ENCODE measurements around the gene TOB1. TPM values are rescaled to one million over a fixed set of nuclear protein-coding genes. Genes with fewer than 3 reads are reported as not detected.

TOB1 gene
- total RNA-seq, 1 donor from 2014 or later = 26.2 TPM

DNA sequence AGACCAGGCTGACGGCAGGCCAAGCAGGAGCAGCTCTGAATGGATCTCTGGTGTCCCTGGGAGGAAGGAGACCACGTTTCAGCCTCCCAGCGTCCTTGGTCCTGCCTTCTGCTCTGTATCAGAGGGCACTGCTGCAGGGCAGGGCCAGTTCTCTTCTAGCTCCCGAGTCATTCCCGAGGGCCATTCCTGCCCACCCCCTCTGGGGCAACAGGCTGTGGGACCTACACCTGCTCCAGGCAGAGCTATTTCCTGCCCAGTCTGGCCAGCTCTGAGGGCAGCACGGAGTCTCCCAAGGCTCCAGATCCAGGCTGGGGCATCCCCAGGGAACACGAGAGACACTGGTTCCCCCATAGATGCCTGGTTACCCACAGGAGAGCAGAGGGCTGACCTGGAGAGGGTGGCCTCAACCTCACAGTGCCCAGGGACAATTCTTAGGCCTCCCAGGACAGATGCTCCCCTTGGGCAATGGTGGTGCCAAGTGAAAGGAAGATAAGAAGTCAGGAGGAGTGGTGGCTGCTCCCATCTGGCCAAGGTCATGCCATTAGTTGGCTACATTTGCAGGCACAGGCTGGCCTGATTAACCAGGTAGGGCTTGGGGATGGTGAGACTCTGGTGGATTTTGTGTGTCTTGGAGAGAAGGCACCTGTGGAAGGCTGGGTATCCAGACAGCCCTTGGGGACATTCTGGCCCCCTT lies 28.7 kb downstream of the TOB1 start:
- DNase-seq (ENCODE audit: low read depth, low spot score) = no peak
- no peak overlapping the region for H3K4me3 Mint-ChIP-seq
- H3K36me3 Mint-ChIP-seq (ENCODE audit: low read depth) = no peaks in the 10 kb centered on the region
- no peaks in the 10 kb centered on the region for H3K27me3 Mint-ChIP-seq (ENCODE audit: low read depth)
- peaks cover 32% of the 10 kb centered on the region for H3K4me1 Mint-ChIP-seq
- no peaks in the 10 kb centered on the region for H3K9me3 Mint-ChIP-seq
- no peak overlapping the region for H3K27ac Mint-ChIP-seq (ENCODE audit: unreplicated experiment)
- TF ChIP-seq, protein P1, sequence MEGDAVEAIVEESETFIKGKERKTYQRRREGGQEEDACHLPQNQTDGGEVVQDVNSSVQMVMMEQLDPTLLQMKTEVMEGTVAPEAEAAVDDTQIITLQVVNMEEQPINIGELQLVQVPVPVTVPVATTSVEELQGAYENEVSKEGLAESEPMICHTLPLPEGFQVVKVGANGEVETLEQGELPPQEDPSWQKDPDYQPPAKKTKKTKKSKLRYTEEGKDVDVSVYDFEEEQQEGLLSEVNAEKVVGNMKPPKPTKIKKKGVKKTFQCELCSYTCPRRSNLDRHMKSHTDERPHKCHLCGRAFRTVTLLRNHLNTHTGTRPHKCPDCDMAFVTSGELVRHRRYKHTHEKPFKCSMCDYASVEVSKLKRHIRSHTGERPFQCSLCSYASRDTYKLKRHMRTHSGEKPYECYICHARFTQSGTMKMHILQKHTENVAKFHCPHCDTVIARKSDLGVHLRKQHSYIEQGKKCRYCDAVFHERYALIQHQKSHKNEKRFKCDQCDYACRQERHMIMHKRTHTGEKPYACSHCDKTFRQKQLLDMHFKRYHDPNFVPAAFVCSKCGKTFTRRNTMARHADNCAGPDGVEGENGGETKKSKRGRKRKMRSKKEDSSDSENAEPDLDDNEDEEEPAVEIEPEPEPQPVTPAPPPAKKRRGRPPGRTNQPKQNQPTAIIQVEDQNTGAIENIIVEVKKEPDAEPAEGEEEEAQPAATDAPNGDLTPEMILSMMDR (conservative IDR thresholded peaks at IDR 0.05) = no peak

DNA sequence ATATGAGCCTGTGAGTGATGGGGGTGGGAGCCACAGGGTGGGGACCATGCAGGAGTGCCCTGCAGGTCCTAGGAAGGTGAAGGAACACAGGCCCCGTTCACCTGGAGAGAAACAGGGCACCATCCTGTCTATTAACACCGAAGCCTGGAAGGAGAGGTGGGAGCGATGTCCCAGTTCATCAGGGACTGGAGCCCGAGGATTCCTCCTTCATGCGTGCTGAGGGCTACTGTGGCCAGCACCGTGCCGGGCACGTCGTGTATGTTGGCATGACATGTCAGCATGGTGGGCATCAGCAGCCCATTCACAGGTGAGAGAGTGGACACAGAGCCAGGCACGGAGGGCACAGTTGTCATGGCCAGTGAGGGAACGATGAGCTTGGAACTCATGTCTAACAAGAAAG lies 29.3 kb downstream of the TOB1 start:
- no peaks in the 10 kb centered on the region for H3K27me3 Mint-ChIP-seq (ENCODE audit: low read depth)
- no peaks in the 10 kb centered on the region for H3K36me3 Mint-ChIP-seq (ENCODE audit: low read depth)
- TF ChIP-seq, protein P1 (conservative IDR thresholded peaks at IDR 0.05) = no peak
- H3K4me3 Mint-ChIP-seq = no peak overlapping the region
- H3K9me3 Mint-ChIP-seq = no peaks in the 10 kb centered on the region
- no peak for DNase-seq (ENCODE audit: low read depth, low spot score)
- peaks cover 29% of the 10 kb centered on the region for H3K4me1 Mint-ChIP-seq
- no peak overlapping the region for H3K27ac Mint-ChIP-seq (ENCODE audit: unreplicated experiment)

DNA sequence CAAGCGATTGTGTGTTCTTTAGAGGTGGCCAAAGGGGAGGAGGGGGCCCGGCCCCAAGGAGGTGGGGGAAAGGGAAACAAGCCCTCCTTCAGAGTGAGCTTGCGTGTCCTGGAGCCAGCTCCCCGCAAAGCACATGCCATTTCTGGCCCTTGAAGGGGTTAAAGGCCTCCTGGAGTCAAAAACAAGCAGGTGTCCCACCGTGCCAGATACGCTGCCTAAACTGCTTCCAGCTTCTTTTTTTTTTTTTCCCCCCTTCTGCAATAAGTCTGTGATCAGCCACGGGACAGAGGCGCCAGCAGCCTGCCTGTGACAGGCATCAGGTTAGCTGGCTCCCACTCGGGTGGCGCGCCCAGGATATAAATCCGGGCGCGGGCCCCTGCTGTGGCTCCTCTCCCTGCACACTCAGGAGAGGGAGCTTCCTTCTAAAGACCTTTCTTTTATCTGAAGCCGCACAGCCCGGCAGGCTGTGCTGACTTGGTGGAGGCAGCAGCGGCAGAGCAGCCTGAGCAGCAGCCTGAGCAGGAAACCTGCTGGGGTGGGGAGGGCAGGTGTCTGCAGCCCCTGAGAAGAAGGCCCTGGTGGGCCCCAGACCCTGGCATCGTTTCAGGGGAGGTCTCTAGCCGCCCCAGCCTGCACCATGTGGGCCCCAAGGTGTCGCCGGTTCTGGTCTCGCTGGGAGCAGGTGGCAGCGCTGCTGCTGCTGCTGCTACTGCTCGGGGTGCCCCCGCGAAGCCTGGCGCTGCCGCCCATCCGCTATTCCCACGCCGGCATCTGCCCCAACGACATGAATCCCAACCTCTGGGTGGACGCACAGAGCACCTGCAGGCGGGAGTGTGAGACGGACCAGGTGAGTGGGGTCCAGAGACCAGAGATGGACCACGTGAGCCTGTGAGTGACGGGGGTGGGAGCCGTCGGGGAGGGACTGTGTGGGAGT lies 30.6 kb downstream of the TOB1 start, which contains the start of gene WFIKKN2:
TSS of gene WFIKKN2 (plus strand) at position 286 of the 934 bp plus-strand sequence. CDS start at position 638, 352 bp downstream.
- Mint-ChIP-seq H3K4me1 (peaks cover 37% of the 10 kb centered on the region), H3K9me3 (no peaks in the 10 kb centered on the region), H3K4me3 (no peak within 1 kb of the TSS), H3K27ac (ENCODE audit: unreplicated experiment) (peak within 1 kb of the TSS; percentile 27), H3K27me3 (ENCODE audit: low read depth) (no peaks in the 10 kb centered on the region), H3K36me3 (ENCODE audit: low read depth) (no peaks in the 10 kb centered on the region)
- DNase-seq (ENCODE audit: low read depth, low spot score) = no peak
- TF ChIP-seq, protein P1 (conservative IDR thresholded peaks at IDR 0.05) = no peak

DNA sequence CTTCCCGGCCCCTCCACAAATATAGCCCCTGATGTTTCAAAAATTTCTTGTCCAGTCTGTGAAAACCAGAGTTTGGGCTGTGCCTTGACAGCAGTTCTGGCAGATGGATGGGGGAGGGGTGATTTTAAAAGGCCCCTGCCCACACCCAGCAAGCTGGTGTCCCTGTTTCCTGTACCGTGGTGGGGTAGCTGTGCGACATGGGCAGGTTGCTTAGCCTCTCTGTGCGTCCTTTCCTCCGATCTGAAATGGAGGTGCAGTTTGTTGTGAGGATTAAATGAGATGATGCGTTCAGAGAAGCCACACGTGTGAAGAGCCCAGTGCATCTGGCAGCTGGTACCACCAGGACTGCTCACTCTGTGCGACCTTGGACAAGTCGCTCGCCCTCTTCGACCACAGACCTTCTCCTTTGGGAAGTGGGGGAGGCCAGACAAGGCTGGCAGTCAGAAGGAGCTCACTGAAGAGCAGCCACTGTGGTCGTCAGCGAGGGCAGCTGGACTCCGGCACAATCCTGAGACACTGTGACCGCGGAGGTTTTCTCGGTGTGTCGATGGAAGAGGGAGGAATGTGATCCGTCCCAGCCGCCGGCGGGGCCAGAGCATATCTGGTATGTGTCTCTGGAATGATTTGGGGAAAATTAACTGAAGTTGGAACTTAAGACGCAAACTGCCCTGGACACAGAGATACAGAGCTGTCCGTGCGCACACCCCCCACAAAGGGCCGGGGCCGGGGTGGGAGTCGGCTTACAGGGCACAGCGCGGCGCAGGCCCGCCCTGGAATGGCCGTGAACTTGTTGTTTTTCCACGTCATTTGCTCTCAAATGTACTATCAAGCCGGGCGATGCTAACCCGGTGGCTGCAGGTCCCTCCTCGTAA lies 31.5 kb downstream of the TOB1 start:
- Mint-ChIP-seq H3K4me1 (peaks cover 46% of the 10 kb centered on the region), H3K27ac (ENCODE audit: unreplicated experiment) (peak overlapping the region; percentile 27), H3K27me3 (ENCODE audit: low read depth) (no peaks in the 10 kb centered on the region), H3K4me3 (no peak overlapping the region), H3K9me3 (no peaks in the 10 kb centered on the region), H3K36me3 (ENCODE audit: low read depth) (no peaks in the 10 kb centered on the region)
- DNase-seq (ENCODE audit: low read depth, low spot score) = no peak
- TF ChIP-seq, protein P1 (conservative IDR thresholded peaks at IDR 0.05) = no peak
